Neural cell (in vitro differentiated cells): ENCODE measurements around the gene GSK3A. TPM values are rescaled to one million over a fixed set of nuclear protein-coding genes. Genes with fewer than 3 reads are reported as not detected.

ENCODE experiments used
- H2AFZ ChIP-seq: fragments of 200-600, 300-800 bp; sonication (generic), shearing (Covaris generic); 2 replicates; pipeline ENCODE4 v1.6.0; 2014; ENCODE audit warnings: low read depth, mild to moderate bottlenecking, antibody characterized with exemption, low read length, moderate library complexity
- H3F3A ChIP-seq: fragments of 200-600 bp; shearing (Covaris generic); 2 replicates; pipeline ENCODE4 v1.6.1; 2016; ENCODE audit warnings: mild to moderate bottlenecking, moderate library complexity, mixed read lengths, antibody characterized with exemption, low read length; ENCODE audit not compliant: insufficient read depth, poor library complexity, severe bottlenecking
- H3K27ac ChIP-seq: fragments of 200-600, 300-800 bp; sonication (generic), shearing (Covaris generic); 2 replicates; pipeline ENCODE4 v1.5.1; 2014; ENCODE audit warnings: mild to moderate bottlenecking, low read length, moderate library complexity
- H3K27me3 ChIP-seq: fragments of 300-800, 200-600 bp; sonication (generic), shearing (Covaris generic); 2 replicates; pipeline ENCODE4 v1.6.0; 2014; ENCODE audit warnings: mild to moderate bottlenecking, low read depth, low read length, moderate library complexity; ENCODE audit not compliant: insufficient read depth
- H3K36me3 ChIP-seq: fragments of 300-800, 200-600 bp; sonication (generic), shearing (Covaris generic); 2 replicates; pipeline ENCODE4 v1.5.1; 2014; ENCODE audit warnings: mild to moderate bottlenecking, antibody characterized with exemption, low read length, moderate library complexity; ENCODE audit not compliant: insufficient read depth
- H3K4me2 ChIP-seq: fragments of 300-800, 200-600 bp; sonication (generic), shearing (Covaris generic); 2 replicates; pipeline ENCODE4 v1.6.0; 2014; ENCODE audit warnings: mild to moderate bottlenecking, low read length
- H3K4me3 ChIP-seq: fragments of 300-800, 200-600 bp; sonication (generic), shearing (Covaris generic); 2 replicates; pipeline ENCODE4 v1.5.1; 2014; ENCODE audit warnings: mild to moderate bottlenecking, low read length, moderate library complexity
- H3K79me2 ChIP-seq: fragments of 200-600 bp; shearing (Covaris generic); replicated peaks from 2 replicates; pipeline ENCODE4 v1.6.0; 2014; ENCODE audit warnings: mild to moderate bottlenecking, low read length, moderate library complexity; ENCODE audit not compliant: insufficient read depth
- H3K9ac ChIP-seq: fragments of 300-800, 200-600 bp; sonication (generic), shearing (Covaris generic); 2 replicates; pipeline ENCODE4 v1.6.1; 2016; ENCODE audit warnings: mild to moderate bottlenecking, low read length, mixed read lengths
- H3K9me2 ChIP-seq: fragments of 200-600 bp; shearing (Covaris generic); 2 replicates; pipeline ENCODE4 v1.6.1; 2016; ENCODE audit warnings: mild to moderate bottlenecking, low read length, mixed read lengths; ENCODE audit not compliant: insufficient read depth
- H3K9me3 ChIP-seq: fragments of 200-600, 300-800 bp; sonication (generic), shearing (Covaris generic); 2 replicates; pipeline ENCODE4 v1.6.1; 2016; ENCODE audit warnings: mild to moderate bottlenecking, mixed run types, low read length, moderate library complexity, mixed read lengths
- H4K20me1 ChIP-seq: fragments of 200-600 bp; shearing (Covaris generic); 2 replicates; pipeline ENCODE4 v1.6.1; 2016; ENCODE audit warnings: mild to moderate bottlenecking, mixed run types; ENCODE audit not compliant: insufficient read depth
- CTCF ChIP-seq: fragments of 450-650 bp; IDR thresholded peaks from 2 replicates; pipeline ENCODE4 v1.5.1; 2014; ENCODE audit warnings: antibody characterized with exemption, mild to moderate bottlenecking, moderate library complexity; ENCODE audit not compliant: poor library complexity, severe bottlenecking
- EP300 ChIP-seq: fragments of 450-650 bp; conservative IDR thresholded peaks from 2 replicates; pipeline ENCODE4 v1.6.1; 2014; ENCODE audit warnings: antibody characterized with exemption, mild to moderate bottlenecking, moderate library complexity; ENCODE audit not compliant: poor library complexity, severe bottlenecking
- EZH2 ChIP-seq: fragments of 200-600, 300-800 bp; shearing (Covaris generic), sonication (generic); IDR thresholded peaks from 2 replicates; pipeline ENCODE4 v1.6.1; 2014; ENCODE audit warnings: antibody characterized with exemption, low read length, borderline replicate concordance, mild to moderate bottlenecking; ENCODE audit not compliant: insufficient read depth, poor library complexity, severe bottlenecking
- MXI1 ChIP-seq: fragments of 450-650 bp; conservative IDR thresholded peaks from 2 replicates; pipeline ENCODE4 v1.6.1; 2014; ENCODE audit warnings: antibody characterized with exemption, mild to moderate bottlenecking; ENCODE audit not compliant: poor library complexity, severe bottlenecking
- POLR2AphosphoS5 ChIP-seq: IDR thresholded peaks from 2 replicates; pipeline ENCODE4 v1.6.1; 2012
- RAD21 ChIP-seq: fragments of 450-650 bp; conservative IDR thresholded peaks from 2 replicates; pipeline ENCODE4 v1.6.1; 2014; ENCODE audit warnings: antibody characterized with exemption, mild to moderate bottlenecking, moderate library complexity
- SMC3 ChIP-seq: fragments of 450-650 bp; conservative IDR thresholded peaks from 2 replicates; pipeline ENCODE4 v1.6.1; 2014; ENCODE audit warnings: antibody characterized with exemption, mild to moderate bottlenecking, moderate library complexity; ENCODE audit not compliant: poor library complexity
- TAF1 ChIP-seq: IDR thresholded peaks from 2 replicates; pipeline ENCODE4 v1.6.1; 2012; ENCODE audit warnings: low read depth
- polyA plus RNA-seq: library from polyadenylated mRNA; depleted of rRNA; stranded (reverse); fragments of >200 nt; gene quantifications from 2 replicates; pipeline ENCODE4 v1.2.3, GENCODE V29; 2014
- TF ChIP-seq, protein P1 (sequence below): IDR thresholded peaks from 2 replicates; pipeline ENCODE4 v1.6.1; 2012; ENCODE audit warnings: borderline replicate concordance

Gene GSK3A
- polyA plus RNA-seq, 1 donor from 2014 or later, result 25.2 TPM

DNA sequence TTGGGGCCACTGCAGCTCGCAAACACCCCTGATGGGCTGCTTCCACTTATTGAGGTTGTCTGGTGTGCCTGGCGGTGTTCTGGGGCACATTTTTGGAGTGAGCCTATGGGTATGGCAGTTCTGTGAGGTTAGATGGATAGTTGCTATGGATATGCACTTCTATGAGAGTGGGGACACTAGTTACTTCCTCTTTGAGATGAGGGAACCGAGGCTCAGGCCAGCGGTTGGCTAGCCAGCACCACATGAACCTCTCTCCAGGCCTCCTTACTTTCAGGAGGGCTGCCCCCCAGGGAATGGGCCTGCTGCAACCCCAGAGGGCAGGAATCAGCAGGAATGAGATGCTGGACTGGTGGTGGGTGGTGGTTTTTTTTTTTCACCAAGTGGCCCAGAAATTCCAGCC, 46.0 kb upstream of the GSK3A start:
- no peak overlapping the region for H3K4me2 ChIP-seq
- peaks cover 6% of the 10 kb centered on the region for H3K36me3 ChIP-seq
- no peaks in the 10 kb centered on the region for H3K27me3 ChIP-seq
- H3K79me2 ChIP-seq, result peaks cover 20% of the 10 kb centered on the region
- H3F3A ChIP-seq, result no peaks in the 10 kb centered on the region
- no peak overlapping the region for H3K27ac ChIP-seq
- H3K9me3 ChIP-seq, result no peaks in the 10 kb centered on the region
- H4K20me1 ChIP-seq, result peaks cover 10% of the 10 kb centered on the region
- no peak overlapping the region for H3K9ac ChIP-seq
- TF ChIP-seq, protein P1, sequence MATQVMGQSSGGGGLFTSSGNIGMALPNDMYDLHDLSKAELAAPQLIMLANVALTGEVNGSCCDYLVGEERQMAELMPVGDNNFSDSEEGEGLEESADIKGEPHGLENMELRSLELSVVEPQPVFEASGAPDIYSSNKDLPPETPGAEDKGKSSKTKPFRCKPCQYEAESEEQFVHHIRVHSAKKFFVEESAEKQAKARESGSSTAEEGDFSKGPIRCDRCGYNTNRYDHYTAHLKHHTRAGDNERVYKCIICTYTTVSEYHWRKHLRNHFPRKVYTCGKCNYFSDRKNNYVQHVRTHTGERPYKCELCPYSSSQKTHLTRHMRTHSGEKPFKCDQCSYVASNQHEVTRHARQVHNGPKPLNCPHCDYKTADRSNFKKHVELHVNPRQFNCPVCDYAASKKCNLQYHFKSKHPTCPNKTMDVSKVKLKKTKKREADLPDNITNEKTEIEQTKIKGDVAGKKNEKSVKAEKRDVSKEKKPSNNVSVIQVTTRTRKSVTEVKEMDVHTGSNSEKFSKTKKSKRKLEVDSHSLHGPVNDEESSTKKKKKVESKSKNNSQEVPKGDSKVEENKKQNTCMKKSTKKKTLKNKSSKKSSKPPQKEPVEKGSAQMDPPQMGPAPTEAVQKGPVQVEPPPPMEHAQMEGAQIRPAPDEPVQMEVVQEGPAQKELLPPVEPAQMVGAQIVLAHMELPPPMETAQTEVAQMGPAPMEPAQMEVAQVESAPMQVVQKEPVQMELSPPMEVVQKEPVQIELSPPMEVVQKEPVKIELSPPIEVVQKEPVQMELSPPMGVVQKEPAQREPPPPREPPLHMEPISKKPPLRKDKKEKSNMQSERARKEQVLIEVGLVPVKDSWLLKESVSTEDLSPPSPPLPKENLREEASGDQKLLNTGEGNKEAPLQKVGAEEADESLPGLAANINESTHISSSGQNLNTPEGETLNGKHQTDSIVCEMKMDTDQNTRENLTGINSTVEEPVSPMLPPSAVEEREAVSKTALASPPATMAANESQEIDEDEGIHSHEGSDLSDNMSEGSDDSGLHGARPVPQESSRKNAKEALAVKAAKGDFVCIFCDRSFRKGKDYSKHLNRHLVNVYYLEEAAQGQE, result no peak
- TF ChIP-seq EZH2, result no peak
- no peak for TF ChIP-seq RAD21
- no peak for TF ChIP-seq TAF1
- no peak for TF ChIP-seq POLR2AphosphoS5
- TF ChIP-seq EP300, result no peak
- TF ChIP-seq SMC3, result no peak
- H2AFZ ChIP-seq, result no peak overlapping the region
- H3K4me3 ChIP-seq, result no peak overlapping the region
- H3K9me2 ChIP-seq, result no peaks in the 10 kb centered on the region

- Histone ChIP-seq H3K4me2 (no peak overlapping the region), H3K9me2 (no peaks in the 10 kb centered on the region), H3K27ac (no peak overlapping the region), H3F3A (no peaks in the 10 kb centered on the region), H2AFZ (no peak overlapping the region), H4K20me1 (peaks cover 10% of the 10 kb centered on the region), H3K27me3 (no peaks in the 10 kb centered on the region), H3K4me3 (no peak overlapping the region), H3K9ac (no peak overlapping the region), H3K9me3 (no peaks in the 10 kb centered on the region), H3K79me2 (peaks cover 20% of the 10 kb centered on the region), H3K36me3 (peaks cover 6% of the 10 kb centered on the region)
- TF ChIP-seq POLR2AphosphoS5 (no peak), CTCF (no peak), EP300 (no peak), SMC3 (no peak), RAD21 (no peak), MXI1 (no peak), EZH2 (no peak), TAF1 (no peak)
- TF ChIP-seq, protein P1, result no peak
Observed at GRCh38 chr19:42287827-42288107, 45.4 kb upstream of the GSK3A start.
